Fibroblast of gingiva (primary cell): Measurements from ENCODE around the gene IL2RG.

ENCODE experiments used
- DNase-seq: peaks from one replicate; pipeline ENCODE4 v3.0.0-alpha.2; 2011; ENCODE audit warnings: low read depth

The IL2RG gene

GRCh38 chrX:71068044-71068918, 43.1 kb downstream of the IL2RG start, which contains the start of gene SNX12:
SNX12 (minus strand) TSS chrX:71068334; CDS start chrX:71068306, 28 bp downstream.
- DNase-seq = peak; percentile 95

DNA sequence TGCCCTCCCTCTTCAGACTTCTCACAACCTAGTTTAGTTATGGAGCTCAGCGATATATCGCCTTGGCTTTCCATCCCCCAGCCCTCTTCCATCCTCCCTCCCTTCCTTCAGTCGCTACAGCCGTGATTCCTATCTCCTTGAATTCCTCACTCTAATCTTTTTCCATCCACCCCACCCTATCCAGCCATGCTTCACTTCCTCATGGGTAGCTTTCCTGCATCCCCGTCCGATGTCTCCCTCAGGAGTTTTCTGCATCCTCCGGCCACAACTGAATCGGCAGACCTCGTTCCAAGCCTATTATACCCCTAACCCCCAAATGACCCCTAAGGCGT, 43.7 kb downstream of the IL2RG start:
- DNase-seq = no peak

DNA sequence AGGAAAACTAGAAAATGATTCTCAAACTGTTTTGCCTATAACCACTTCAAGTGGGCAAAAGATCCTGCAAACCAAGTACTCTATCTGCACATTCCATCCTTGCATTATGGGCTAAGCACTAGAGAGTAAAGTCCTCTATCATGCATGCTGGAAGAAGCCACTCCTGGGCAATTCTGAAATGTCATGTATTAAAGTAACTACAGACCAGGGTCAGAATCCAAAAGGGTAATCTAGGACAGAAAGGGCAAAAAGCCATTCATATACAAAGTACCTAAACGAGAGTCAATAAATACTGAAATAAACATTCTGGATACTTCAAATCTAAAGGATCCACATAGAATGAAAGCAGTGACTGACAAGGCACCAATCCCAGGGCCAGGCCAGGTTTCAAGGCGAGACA, 44.3 kb downstream of the IL2RG start:
- no peak for DNase-seq

GRCh38 chrX:71060127-71060526, 51.2 kb downstream of the IL2RG start:
- DNase-seq = no peak

DNA sequence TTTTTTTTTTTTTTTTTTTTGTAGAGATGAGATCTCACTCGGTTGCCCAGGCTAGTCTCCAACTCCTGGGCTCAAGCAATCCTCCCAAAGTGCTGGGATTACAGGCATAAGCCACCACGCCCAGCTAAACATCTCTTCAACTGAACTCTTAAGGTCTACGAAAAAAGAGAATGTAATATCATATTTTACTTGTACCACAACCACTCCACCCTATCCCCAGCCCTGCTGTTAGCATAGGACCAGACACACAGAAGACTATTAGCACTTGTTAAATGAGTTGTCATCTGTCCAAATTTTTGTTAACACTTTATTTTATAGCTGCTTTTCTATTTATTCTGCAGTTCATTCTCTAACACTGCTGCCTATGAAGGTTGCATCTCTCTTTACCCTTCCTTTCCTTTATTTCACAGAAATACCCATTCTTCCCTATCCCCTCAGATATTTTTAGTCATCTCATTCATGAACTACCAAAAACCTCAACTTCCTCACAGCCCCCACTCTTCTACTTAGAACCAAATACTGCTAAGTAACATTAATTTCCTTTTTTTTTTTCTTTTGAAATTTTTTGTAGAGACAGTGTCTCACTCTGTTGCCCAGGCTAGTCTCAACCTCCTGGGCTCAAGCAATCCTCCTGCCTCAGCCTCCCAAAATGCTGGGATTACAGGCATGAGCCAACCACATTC, 53.4 kb downstream of the IL2RG start:
- DNase-seq = no peak
